OCI-LY1 (cell line): ENCODE measurements around the gene MAZ.

Experiments
- EZH2 ChIP-seq: fragments of 200-600 bp; sonication (generic), shearing (Covaris generic); IDR thresholded peaks from 2 replicates; pipeline ENCODE4 v1.8.0; 2017; ENCODE audit warnings: borderline replicate concordance, mixed run types, mild to moderate bottlenecking, antibody characterized with exemption, low read length, moderate library complexity, mixed read lengths
- TF ChIP-seq, protein P1 (sequence below): fragments of 200-600 bp; sonication (generic), shearing (Covaris generic); IDR thresholded peaks from 2 replicates; pipeline ENCODE4 v1.5.1; 2017; ENCODE audit warnings: mild to moderate bottlenecking, antibody characterized with exemption, low read length, moderate library complexity, mixed read lengths

GRCh38 chr16:29818082-29818481, 11.8 kb downstream of the MAZ start:
- TF ChIP-seq, protein P1, sequence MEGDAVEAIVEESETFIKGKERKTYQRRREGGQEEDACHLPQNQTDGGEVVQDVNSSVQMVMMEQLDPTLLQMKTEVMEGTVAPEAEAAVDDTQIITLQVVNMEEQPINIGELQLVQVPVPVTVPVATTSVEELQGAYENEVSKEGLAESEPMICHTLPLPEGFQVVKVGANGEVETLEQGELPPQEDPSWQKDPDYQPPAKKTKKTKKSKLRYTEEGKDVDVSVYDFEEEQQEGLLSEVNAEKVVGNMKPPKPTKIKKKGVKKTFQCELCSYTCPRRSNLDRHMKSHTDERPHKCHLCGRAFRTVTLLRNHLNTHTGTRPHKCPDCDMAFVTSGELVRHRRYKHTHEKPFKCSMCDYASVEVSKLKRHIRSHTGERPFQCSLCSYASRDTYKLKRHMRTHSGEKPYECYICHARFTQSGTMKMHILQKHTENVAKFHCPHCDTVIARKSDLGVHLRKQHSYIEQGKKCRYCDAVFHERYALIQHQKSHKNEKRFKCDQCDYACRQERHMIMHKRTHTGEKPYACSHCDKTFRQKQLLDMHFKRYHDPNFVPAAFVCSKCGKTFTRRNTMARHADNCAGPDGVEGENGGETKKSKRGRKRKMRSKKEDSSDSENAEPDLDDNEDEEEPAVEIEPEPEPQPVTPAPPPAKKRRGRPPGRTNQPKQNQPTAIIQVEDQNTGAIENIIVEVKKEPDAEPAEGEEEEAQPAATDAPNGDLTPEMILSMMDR = no peak
- TF ChIP-seq EZH2 = no peak
